HG03060 (cell line): ENCODE data around the gene UGT1A9.

ENCODE experiments used
- ATAC-seq: cut with Tn5 transposase; IDR thresholded peaks from one replicate; pipeline ENCODE4 v1.9.1; 2021; ENCODE audit warnings: low read depth, moderate number of reproducible peaks; ENCODE audit not compliant: unreplicated experiment

Gene UGT1A9

DNA sequence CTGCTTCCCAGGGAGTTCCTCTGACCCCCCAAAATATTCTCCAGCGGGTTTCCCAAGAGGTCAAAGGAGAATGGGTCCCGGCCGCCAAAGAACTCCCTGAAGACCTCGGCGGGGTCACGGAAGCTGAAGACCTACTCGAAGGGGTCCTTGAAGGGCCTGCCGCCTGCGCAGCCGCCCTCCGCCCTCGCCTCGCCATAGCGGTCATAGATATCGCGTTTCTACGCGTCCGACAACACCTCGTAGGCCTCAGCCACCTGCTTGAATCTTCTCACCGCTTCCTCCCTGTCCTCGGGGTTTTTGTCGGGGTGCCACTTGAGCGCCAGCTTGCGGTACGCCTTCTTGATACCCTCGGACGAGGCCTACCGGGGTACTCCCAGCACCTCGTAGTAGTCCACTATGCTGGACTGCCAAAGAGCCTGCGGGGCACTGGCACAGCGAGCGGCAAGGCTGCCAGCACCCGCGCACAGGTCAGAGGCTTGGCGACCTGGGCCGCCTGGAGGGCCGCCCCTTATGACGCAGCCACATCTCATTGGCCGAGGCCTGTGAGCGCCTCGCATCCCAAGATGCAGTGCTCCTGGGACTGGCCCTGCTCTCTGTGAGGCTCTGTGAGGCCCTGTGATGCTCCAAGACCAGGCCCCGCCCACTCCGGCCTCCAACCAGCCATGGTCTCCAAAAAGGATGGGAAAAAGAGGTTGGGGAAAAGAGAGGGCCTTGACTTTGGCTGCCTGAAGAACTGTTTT lies 83.3 kb downstream of the UGT1A9 start:
- no peak for ATAC-seq

DNA sequence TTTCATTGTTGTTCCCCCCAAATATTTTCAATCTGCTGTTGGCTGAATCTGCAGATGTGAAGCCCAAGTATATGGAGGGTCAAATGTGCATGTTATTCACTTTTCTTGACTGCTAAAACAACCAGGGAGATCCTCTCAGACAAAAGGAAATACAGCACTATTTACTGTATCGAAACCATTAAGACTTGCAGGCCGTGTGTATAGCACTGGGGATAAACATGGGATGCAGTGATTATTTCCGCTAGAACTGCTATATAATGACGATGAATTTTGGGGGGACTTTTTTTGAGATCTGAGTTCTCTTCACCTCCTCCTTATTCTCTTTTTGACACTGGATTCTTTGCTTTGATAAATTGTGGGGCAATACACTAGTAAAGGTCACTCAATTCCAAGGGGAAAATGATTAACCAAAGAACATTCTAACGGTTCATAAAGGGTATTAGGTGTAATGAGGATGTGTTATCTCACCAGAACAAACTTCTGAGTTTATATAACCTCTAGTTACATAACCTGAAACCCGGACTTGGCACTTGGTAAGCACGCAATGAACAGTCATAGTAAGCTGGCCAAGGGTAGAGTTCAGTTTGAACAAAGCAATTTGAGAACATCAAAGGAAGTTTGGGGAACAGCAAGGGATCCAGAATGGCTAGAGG lies 84.9 kb downstream of the UGT1A9 start:
- no peak for ATAC-seq

DNA sequence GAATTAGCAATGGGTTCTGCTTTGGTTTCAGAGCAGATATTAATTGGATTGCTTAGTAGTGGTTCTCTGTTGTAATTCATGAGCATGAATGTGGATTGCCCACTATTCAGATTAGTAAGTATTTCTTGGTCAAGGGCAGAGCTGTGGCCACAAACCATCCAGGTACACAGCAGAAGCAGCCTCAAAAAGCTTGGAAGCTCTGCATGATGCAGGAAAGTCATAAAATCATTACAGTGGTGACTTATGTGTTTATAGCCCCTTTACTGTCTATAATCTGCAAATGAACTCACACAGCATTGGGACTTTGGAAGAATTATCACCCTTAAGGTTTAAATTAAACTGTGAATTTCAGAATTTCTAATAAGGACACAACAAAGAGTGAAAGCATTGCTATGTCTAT lies 86.4 kb downstream of the UGT1A9 start:
- ATAC-seq, result no peak

DNA sequence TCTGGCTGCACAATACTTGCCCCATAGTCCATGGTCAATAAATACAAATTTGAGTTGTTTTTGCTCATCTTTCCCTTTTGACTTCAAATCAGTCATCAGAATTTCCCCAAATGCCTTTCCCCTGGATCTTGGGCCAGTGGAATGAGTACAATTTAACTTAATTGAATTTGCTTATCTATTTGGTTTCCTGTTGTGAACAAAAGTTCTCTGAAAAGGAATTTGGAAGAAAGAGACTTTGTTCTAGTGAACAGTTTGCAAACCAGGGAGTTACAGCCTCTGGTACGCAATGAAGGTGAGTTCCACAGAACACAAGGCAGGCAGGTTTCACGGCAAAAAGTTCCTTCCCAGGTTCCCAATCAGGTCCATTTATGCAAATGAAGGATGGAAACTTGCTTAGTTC lies 87.2 kb downstream of the UGT1A9 start:
- no peak for ATAC-seq

DNA sequence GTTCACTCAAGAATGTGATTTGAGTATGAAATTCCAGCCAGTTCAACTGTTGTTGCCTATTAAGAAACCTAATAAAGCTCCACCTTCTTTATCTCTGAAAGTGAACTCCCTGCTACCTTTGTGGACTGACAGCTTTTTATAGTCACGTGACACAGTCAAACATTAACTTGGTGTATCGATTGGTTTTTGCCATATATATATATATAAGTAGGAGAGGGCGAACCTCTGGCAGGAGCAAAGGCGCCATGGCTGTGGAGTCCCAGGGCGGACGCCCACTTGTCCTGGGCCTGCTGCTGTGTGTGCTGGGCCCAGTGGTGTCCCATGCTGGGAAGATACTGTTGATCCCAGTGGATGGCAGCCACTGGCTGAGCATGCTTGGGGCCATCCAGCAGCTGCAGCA lies 88.3 kb downstream of the UGT1A9 start, which contains the start of gene UGT1A1:
TSS of gene UGT1A1 (plus strand) at position 228 of the 400 bp plus-strand sequence. CDS start at position 246, 18 bp downstream.
- no peak for ATAC-seq

DNA sequence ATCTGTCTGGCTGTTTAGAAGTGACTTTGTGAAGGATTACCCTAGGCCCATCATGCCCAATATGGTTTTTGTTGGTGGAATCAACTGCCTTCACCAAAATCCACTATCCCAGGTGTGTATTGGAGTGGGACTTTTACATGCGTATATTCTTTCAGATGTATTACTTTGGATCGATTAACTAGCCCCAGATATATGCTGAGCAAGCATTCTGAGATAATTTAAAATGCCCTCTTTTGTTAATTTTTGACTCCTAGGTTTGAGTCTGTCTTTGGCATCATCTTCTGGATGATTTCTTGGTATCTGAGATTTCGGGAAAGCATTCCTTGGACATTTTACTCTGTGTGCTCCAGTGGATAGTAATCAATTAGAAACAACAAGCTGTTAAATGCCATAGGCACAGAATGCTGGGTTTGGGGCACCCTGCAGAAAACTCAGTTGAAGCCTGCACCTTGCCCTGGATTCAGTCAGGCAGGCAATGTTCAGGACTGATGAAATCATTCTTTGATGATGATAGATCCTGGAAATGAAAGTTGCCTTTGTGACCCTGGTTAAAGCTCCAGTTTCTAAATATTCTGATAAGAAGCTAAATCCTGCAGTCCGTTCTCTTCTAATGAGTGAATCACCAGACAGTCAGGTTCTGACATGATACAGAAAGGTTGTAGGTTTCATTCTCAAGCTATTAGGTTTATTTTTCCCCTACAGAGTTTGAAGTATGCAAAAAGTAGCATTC lies 89.5 kb downstream of the UGT1A9 start:
- ATAC-seq, result no peak

DNA sequence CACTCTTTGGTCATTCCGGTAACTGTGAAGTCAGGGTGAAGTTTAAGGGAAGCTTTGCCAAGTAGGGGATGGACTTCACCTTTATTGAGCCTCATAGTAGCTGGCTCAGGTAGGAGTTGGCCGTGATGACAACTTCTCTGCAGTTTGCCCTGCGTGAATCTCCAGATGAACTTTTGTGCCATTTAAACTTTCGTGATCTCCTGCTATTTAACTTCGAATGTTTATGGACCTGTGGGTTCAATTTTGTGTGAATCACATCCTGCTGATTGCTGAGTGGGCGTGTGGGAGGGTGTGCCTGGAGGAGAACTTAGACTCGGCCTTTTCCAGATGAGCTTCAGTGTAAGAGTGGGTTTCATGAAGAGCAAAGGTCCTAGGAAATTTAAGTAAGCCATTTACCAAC lies 92.6 kb downstream of the UGT1A9 start:
- ATAC-seq, result no peak

DNA sequence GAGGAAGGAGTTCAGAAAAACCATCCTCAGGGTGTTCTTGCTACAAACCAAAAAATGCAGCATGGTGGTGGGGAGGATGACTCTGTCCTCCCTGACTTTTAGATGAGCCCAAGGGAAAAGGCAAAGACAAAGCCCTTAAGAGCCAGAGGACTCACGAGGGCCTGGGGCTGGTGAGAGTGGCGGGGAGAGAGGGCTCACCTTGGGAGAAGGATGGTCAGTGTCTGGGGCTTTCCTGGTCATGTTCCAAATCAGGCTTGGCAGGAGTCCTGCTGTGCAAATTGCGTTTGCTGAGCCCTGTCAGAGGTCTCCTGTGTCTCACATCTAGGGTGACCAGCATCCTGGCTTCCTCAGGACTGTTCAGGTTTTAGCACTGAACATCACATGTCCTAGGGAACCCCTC lies 93.1 kb downstream of the UGT1A9 start:
- no peak for ATAC-seq

DNA sequence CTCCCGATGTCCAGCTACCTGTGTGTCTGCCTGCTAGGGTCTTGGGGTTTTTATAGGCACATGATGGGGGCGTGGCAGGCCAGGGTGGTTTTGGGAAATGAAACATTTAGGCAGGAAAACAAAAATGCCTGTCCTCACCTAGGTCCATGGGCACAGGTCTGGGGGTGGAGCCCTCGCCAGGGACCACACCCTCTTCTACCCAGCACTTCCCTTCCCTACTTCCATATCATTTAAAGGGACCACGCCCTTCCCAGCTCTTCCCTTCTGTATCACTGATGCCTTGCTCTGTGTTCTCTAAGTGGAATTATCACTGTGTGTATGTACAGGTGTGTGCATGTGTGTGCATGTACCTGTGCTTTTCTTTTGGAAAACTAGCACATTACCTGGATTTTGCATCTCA lies 94.7 kb downstream of the UGT1A9 start:
- ATAC-seq, result no peak

DNA sequence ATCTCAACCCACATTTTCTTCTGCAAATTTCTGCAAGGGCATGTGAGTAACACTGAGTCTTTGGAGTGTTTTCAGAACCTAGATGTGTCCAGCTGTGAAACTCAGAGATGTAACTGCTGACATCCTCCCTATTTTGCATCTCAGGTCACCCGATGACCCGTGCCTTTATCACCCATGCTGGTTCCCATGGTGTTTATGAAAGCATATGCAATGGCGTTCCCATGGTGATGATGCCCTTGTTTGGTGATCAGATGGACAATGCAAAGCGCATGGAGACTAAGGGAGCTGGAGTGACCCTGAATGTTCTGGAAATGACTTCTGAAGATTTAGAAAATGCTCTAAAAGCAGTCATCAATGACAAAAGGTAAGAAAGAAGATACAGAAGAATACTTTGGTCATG lies 96.4 kb downstream of the UGT1A9 start:
- ATAC-seq, result no peak

DNA sequence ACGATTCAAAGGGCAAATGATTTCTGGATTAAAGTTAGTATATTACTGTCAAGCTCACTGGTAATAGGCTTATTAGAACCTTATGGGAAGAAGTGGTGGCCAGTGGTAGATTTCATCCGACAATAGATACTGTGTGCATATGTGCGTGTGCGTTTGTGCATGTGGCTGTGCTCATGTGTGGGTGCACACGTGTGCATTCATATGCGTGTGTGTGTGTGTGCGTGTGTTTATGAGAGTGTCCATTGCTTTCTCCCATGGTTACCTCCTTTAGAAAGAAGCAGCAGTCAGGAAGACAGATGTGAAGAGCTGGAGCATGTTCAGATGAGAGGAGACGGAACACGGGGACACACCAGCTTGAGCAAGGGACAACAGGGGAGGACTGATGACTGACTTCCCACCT lies 97.6 kb downstream of the UGT1A9 start:
- no peak for ATAC-seq

DNA sequence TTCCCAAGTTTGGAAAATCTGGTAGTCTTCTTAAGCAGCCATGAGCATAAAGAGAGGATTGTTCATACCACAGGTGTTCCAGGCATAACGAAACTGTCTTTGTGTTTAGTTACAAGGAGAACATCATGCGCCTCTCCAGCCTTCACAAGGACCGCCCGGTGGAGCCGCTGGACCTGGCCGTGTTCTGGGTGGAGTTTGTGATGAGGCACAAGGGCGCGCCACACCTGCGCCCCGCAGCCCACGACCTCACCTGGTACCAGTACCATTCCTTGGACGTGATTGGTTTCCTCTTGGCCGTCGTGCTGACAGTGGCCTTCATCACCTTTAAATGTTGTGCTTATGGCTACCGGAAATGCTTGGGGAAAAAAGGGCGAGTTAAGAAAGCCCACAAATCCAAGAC lies 100.5 kb downstream of the UGT1A9 start:
- no peak for ATAC-seq

DNA sequence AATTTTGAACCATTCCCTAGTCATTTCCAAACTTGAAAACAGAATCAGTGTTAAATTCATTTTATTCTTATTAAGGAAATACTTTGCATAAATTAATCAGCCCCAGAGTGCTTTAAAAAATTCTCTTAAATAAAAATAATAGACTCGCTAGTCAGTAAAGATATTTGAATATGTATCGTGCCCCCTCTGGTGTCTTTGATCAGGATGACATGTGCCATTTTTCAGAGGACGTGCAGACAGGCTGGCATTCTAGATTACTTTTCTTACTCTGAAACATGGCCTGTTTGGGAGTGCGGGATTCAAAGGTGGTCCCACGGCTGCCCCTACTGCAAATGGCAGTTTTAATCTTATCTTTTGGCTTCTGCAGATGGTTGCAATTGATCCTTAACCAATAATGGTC lies 100.9 kb downstream of the UGT1A9 start:
- ATAC-seq, result no peak

DNA sequence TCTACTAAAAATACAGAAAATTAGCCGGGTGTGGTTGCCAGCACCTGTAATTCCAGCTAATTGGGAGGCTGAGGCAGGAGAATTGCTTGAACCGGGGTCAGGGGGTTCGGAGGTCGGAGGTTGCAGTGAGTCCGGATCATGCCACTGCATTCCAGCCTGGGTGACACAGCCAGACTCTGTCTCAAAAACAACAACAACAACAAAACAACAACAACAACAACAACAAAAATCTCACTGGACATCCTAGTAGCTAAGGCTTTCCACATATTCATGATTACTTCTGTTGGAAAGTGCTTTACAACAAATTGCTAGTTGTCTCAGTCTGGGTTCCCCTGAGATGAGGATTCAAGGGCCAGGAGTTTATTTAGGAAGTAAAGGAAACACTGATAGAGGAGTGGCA lies 102.2 kb downstream of the UGT1A9 start:
- no peak for ATAC-seq

DNA sequence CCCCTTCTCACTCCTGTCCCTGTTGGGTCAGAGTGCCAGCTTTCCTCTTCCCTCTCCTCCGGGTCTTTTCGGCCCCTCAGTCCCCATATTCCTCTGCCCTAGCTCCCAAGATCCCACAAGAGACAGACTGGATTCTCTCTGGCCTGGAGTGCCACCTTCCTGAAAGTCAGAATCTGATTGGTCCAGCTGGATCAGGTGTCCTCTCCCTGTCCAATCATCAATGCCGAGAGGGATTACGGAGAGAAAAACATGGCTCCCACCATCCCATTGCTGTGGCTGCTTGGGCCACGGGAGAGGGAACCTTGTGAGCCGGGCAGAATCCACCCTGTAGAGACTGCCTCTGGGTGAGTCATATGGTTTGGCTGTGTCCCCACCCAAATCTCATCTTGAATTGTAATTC lies 103.7 kb downstream of the UGT1A9 start:
- ATAC-seq, result no peak

DNA sequence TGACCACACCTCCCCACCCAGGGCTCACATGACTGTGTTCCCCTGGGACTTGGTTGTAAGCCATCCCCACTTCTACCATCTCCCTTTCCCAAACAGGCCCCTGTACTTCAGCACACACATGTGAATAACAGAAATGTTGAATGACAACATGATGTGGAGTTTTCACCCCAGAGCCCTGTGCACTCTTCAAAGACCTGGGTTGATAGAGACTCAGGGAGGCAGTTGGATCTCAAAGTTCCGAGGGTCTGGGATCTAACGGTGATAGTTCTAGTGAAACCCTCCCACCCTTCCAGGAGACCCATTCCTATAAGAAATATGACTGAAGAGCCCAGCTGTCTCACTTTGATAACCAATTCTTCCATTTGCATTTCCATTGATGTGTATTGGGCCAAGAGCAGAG lies 106.3 kb downstream of the UGT1A9 start, which contains the start of gene MROH2A:
TSS of gene MROH2A (plus strand) at position 301 of the 400 bp plus-strand sequence. CDS start 1,029 bp downstream, outside the sequence.
- ATAC-seq, result no peak

DNA sequence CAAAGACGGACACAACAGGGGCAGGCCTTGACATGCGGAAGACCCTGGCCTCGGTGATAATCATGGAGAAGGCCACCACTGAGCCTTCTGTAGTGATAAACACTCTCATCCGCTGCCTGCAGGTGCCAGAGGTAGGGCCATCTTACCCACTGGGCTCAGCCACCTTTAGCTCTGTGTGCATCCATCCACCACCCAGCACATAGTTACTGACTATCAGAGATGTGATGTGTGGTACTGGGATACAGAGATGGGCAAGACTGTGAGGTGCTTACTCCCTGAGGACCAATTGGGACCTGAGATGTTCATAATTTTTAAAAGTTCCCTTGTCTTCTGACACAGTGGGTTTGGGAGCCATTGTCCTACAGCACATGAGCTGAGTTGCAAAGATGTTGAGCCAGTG lies 108.0 kb downstream of the UGT1A9 start:
- no peak for ATAC-seq

DNA sequence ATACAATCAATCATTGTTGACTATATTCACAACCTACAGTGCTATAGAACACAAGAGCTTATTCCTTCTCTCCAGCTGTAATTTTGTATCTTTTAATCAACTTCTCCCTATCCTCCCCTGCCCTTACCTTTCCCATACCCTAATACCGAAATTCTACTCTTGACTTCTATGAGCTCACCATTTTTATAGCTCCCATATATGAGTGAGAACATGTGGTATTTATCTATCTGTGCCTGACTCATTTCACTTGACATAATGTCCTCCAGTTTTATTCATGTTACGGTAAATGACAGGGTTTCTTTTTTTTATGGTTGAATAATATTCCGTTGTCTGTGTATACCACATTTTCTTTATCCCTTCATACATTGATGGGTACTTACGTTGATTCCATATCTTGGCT lies 109.1 kb downstream of the UGT1A9 start:
- ATAC-seq, result no peak

DNA sequence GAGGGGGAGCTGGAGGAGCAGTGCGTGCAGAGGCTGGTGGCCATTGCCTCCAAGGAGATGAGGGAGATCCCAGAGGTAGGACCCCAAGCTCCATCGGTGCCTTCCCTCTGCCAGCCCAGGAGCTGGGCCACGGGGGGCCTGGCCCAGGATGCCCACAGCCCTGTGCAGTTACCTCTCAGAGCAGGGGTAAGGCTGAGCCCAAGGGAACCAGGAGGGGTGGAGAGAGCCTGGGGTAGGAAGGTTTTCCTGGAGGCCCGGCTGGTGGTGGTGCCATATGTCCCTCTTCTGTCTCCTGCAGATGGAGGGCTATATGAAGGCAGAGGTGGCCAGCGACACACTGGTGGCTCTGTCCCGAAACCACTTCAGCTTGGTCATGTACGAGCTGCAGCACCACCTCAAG lies 117.9 kb downstream of the UGT1A9 start:
- no peak for ATAC-seq

DNA sequence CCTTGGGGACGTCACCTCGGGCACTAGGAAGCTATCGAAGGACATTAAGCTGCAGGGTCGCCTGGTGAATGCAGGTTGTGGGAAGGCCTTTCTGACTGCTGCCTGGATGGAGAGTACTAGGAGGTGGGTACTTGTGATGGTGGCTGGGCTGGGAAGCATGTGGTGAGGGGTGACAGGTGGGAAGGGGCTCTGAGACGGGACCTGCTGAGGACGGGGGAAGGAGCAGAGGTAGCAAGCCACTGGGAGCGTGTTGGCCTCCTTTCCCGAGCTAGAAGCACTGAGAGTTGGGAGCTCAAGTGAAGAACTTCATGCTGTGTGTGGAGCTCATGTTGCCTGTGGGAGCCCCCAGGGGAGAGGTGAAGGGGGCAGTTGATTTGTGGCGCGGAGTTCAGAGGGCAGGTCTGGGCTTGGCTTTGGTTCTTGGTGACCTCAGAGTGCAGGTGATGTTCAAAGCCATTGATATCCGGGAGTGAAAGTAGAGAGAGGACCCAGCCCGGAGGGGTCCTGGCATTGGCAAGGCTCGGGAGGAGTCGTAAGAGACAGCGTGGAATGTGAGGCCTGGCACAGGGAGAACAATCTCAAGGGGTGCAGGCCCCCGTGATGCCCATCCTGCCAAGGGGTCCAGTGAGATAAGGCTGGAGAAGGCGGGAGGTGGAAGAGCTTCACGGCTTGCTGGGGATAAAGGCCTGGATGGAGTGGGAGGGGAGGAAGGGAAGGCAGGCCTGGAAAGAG lies 119.6 kb downstream of the UGT1A9 start:
- ATAC-seq, result no peak

DNA sequence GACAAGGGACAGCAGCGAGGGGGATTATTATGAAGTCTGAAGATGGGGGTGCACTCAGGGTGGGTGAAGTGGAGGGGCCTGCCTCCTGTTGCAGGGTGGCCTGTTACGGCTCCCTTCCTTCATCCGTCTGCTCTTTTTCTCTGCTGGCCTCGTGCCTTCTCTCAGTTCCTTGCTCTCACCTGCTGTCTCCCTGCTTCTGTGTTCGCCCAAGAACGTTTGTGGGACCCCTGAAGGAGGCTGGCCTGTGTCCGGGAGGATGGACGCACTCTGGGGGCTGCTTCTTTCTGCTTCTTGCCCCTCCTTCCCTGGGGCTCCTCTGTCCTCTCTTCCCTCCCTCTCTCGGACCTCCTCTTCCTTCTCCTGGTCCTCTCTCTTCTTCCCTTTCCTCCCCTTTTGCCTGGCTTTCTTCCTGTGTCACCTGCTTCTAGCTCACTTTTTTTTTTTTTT lies 120.2 kb downstream of the UGT1A9 start:
- ATAC-seq, result no peak
